HEK293T (cell line): ENCODE data around the gene GTPBP10.

Source experiments
- ARNT ChIP-seq: fragments of 450-650 bp; IDR thresholded peaks from 2 replicates; pipeline ENCODE4 v1.6.1; 2017; ENCODE audit warnings: mild to moderate bottlenecking
- BHLHE40 ChIP-seq: fragments of 450-650 bp; IDR thresholded peaks from 2 replicates; pipeline ENCODE4 v1.6.1; 2016; ENCODE audit warnings: mild to moderate bottlenecking, moderate library complexity, borderline replicate concordance
- ELF4 ChIP-seq: fragments of 450-650 bp; IDR thresholded peaks from 2 replicates; pipeline ENCODE4 v1.6.1; 2017; ENCODE audit warnings: antibody characterized with exemption
- FOXA1 ChIP-seq: fragments of 450-650 bp; IDR thresholded peaks from 2 replicates; pipeline ENCODE4 v1.6.1; 2016; ENCODE audit warnings: mild to moderate bottlenecking
- FOXK2 ChIP-seq: fragments of 450-650 bp; IDR thresholded peaks from 2 replicates; pipeline ENCODE4 v1.6.1; 2016; ENCODE audit warnings: mild to moderate bottlenecking
- NFRKB ChIP-seq: fragments of 450-650 bp; IDR thresholded peaks from 2 replicates; pipeline ENCODE4 v1.6.1; 2016; ENCODE audit warnings: mild to moderate bottlenecking, moderate library complexity
- SP1 ChIP-seq: fragments of 450-650 bp; IDR thresholded peaks from 2 replicates; pipeline ENCODE4 v1.6.1; 2017
- ZNF384 ChIP-seq: fragments of 450-650 bp; IDR thresholded peaks from 2 replicates; pipeline ENCODE4 v1.6.1; 2016
- TF ChIP-seq, protein P1 (sequence below): fragments of 450-650 bp; IDR thresholded peaks from 2 replicates; pipeline ENCODE4 v1.6.1; 2016

GRCh38 chr7:90432752-90433151 lies 86.2 kb downstream of the GTPBP10 start:
- TF ChIP-seq FOXA1 = no peak
- TF ChIP-seq FOXK2 = no peak
- TF ChIP-seq ZNF384 = no peak
- no peak for TF ChIP-seq BHLHE40
- TF ChIP-seq ARNT = no peak
- TF ChIP-seq, protein P1, sequence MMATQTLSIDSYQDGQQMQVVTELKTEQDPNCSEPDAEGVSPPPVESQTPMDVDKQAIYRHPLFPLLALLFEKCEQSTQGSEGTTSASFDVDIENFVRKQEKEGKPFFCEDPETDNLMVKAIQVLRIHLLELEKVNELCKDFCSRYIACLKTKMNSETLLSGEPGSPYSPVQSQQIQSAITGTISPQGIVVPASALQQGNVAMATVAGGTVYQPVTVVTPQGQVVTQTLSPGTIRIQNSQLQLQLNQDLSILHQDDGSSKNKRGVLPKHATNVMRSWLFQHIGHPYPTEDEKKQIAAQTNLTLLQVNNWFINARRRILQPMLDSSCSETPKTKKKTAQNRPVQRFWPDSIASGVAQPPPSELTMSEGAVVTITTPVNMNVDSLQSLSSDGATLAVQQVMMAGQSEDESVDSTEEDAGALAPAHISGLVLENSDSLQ = no peak
- TF ChIP-seq NFRKB = no peak
- TF ChIP-seq SP1 = no peak
- no peak for TF ChIP-seq ELF4
